WTC11 (cell line): ENCODE measurements around the gene NDST3.

Experiments
- CBFB ChIP-seq: sonication (generic); formaldehyde crosslinking; IDR thresholded peaks from 2 replicates; pipeline ENCODE4 v1.8.1; 2022; ENCODE audit warnings: mild to moderate bottlenecking, low read depth, missing genetic modification reagents
- FOXJ3 ChIP-seq: sonication (generic); formaldehyde crosslinking; IDR thresholded peaks from 2 replicates; pipeline ENCODE4 v1.9.0; 2021; ENCODE audit warnings: missing genetic modification reagents, mild to moderate bottlenecking, borderline replicate concordance
- ZNF138 ChIP-seq: sonication (generic); formaldehyde crosslinking; conservative IDR thresholded peaks from 2 replicates; pipeline ENCODE4 v1.8.1; 2022; ENCODE audit warnings: mild to moderate bottlenecking, moderate library complexity, missing genetic modification reagents
- TF ChIP-seq, protein P1 (sequence below): sonication (generic); formaldehyde crosslinking; IDR thresholded peaks from 2 replicates; pipeline ENCODE4 v1.8.1; 2023; ENCODE audit warnings: mild to moderate bottlenecking, missing genetic modification reagents, moderate library complexity

DNA sequence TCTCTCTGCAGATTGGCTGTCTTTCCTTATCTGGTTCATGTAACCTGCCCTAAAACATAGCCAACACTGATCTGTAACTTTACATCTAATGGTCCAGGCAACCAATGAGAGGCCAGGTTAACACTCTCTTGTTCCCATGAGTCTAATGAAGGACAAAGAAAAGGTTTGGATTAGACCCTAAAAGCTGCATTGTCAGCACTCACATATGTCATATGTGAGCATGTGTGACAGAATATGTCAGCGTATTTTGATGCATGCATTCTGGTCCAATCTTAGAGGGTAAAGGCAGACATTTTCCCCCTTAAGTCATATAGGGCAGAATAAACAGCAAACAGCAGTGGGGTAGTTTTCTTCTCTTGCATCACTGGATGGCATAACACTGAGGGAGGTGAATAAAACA is 3.7 kb downstream of the NDST3 start:
- TF ChIP-seq, protein P1, sequence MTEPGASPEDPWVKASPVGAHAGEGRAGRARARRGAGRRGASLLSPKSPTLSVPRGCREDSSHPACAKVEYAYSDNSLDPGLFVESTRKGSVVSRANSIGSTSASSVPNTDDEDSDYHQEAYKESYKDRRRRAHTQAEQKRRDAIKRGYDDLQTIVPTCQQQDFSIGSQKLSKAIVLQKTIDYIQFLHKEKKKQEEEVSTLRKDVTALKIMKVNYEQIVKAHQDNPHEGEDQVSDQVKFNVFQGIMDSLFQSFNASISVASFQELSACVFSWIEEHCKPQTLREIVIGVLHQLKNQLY (CRISPR knock-in tag): no peak
- TF ChIP-seq ZNF138: no peak
- no peak for TF ChIP-seq FOXJ3 (CRISPR knock-in tag)
- no peak for TF ChIP-seq CBFB
